Measurements from ENCODE around the gene HLX.

The HLX gene

GRCh38 chr1:220873868-220874655 is 5.2 kb upstream of the HLX start:
- ATAC-seq (ENCODE audit: low read depth) (0 out of 3 replicates have a peak, but pooled peaks have one; percentile 31), DNase-seq (ENCODE audit: low spot score) (no peak)
- no peaks in the 10 kb centered on the region for H3K27me3 ChIP-seq (ENCODE audit: insufficient read depth, poor library complexity, severe bottlenecking)
- H3K9me3 ChIP-seq (ENCODE audit: severe bottlenecking), result no peaks in the 10 kb centered on the region
- H3K4me1 ChIP-seq (ENCODE audit: insufficient read depth, poor library complexity, severe bottlenecking), result no peaks in the 10 kb centered on the region
- peak; percentile 57 for TF ChIP-seq CTCF (IDR thresholded peaks at IDR 0.05; ENCODE audit: poor library complexity, severe bottlenecking)
- H3K4me3 ChIP-seq (ENCODE audit: severe bottlenecking), result no peak overlapping the region
- no peak overlapping the region for H3K27ac ChIP-seq (ENCODE audit: poor library complexity, severe bottlenecking)
- H3K36me3 ChIP-seq (ENCODE audit: low read depth), result no peaks in the 10 kb centered on the region

GRCh38 chr1:220875260-220875659 is 4.0 kb upstream of the HLX start:
- no peak overlapping the region for H3K4me3 ChIP-seq (ENCODE audit: severe bottlenecking)
- H3K27me3 ChIP-seq (ENCODE audit: insufficient read depth, poor library complexity, severe bottlenecking), result peaks cover 2% of the 10 kb centered on the region
- H3K27ac ChIP-seq (ENCODE audit: poor library complexity, severe bottlenecking), result no peak overlapping the region
- no peaks in the 10 kb centered on the region for H3K4me1 ChIP-seq (ENCODE audit: insufficient read depth, poor library complexity, severe bottlenecking)
- H3K9me3 ChIP-seq (ENCODE audit: severe bottlenecking), result no peaks in the 10 kb centered on the region
- H3K36me3 ChIP-seq (ENCODE audit: low read depth), result no peaks in the 10 kb centered on the region
- DNase-seq (ENCODE audit: low spot score) (no peak), ATAC-seq (ENCODE audit: low read depth) (no peak)
- no peak for TF ChIP-seq CTCF (IDR thresholded peaks at IDR 0.05; ENCODE audit: poor library complexity, severe bottlenecking)

- Histone ChIP-seq H3K4me1 (ENCODE audit: insufficient read depth, poor library complexity, severe bottlenecking) (no peaks in the 10 kb centered on the region), H3K4me3 (ENCODE audit: severe bottlenecking) (no peak overlapping the region), H3K9me3 (ENCODE audit: severe bottlenecking) (no peaks in the 10 kb centered on the region), H3K27ac (ENCODE audit: poor library complexity, severe bottlenecking) (no peak overlapping the region), H3K27me3 (ENCODE audit: insufficient read depth, poor library complexity, severe bottlenecking) (peaks cover 4% of the 10 kb centered on the region), H3K36me3 (ENCODE audit: low read depth) (no peaks in the 10 kb centered on the region)
- ATAC-seq (ENCODE audit: low read depth), result no peak
- no peak for DNase-seq (ENCODE audit: low spot score)
- no peak for TF ChIP-seq CTCF (IDR thresholded peaks at IDR 0.05; ENCODE audit: poor library complexity, severe bottlenecking)
Observed at GRCh38 chr1:220876511-220877376, 2.5 kb upstream of the HLX start.

GRCh38 chr1:220877377-220878095 is 1.7 kb upstream of the HLX start:
- TF ChIP-seq CTCF (IDR thresholded peaks at IDR 0.05; ENCODE audit: poor library complexity, severe bottlenecking), result no peak
- no peak for ATAC-seq (ENCODE audit: low read depth)
- Histone ChIP-seq H3K4me1 (ENCODE audit: insufficient read depth, poor library complexity, severe bottlenecking) (no peaks in the 10 kb centered on the region), H3K4me3 (ENCODE audit: severe bottlenecking) (no peak overlapping the region), H3K27me3 (ENCODE audit: insufficient read depth, poor library complexity, severe bottlenecking) (peaks cover 4% of the 10 kb centered on the region), H3K36me3 (ENCODE audit: low read depth) (no peaks in the 10 kb centered on the region), H3K27ac (ENCODE audit: poor library complexity, severe bottlenecking) (no peak overlapping the region), H3K9me3 (ENCODE audit: severe bottlenecking) (no peaks in the 10 kb centered on the region)
- no peak for DNase-seq (ENCODE audit: low spot score)
